Neural crest cell (in vitro differentiated cells): ENCODE results near the gene BEX4. TPM values are rescaled to one million over a fixed set of nuclear protein-coding genes. Genes with fewer than 3 reads are reported as not detected.

Experiments used
- DNase-seq: peaks from one replicate; pipeline ENCODE4 v3.0.0; 2021; ENCODE audit warnings: low read depth, mixed read lengths, low spot score
- H3K27ac Mint-ChIP-seq: one replicate; pipeline ENCODE4 v1.8.0; 2021; ENCODE audit warnings: mild to moderate bottlenecking, mixed read lengths; ENCODE audit not compliant: unreplicated experiment
- H3K27me3 Mint-ChIP-seq: 2 replicates; pipeline ENCODE4 v1.8.0; 2021; ENCODE audit warnings: low read depth, mild to moderate bottlenecking, mixed read lengths
- H3K36me3 Mint-ChIP-seq: 2 replicates; pipeline ENCODE4 v1.8.0; 2021; ENCODE audit warnings: low read depth, mild to moderate bottlenecking, mixed read lengths
- H3K4me1 Mint-ChIP-seq: 2 replicates; pipeline ENCODE4 v1.8.0; 2021; ENCODE audit warnings: mixed read lengths
- H3K4me3 Mint-ChIP-seq: one replicate; pipeline ENCODE4 v1.8.0; 2021; ENCODE audit warnings: mild to moderate bottlenecking, mixed read lengths
- H3K9me3 Mint-ChIP-seq: 2 replicates; pipeline ENCODE4 v1.8.0; 2021; ENCODE audit warnings: mixed read lengths
- CTCF ChIP-seq: fragments of 200-600 bp; sonication (generic); conservative IDR thresholded peaks from 2 replicates; pipeline ENCODE4 v1.5.0; 2021; ENCODE audit warnings: antibody characterized with exemption, mild to moderate bottlenecking
- total RNA-seq: library from RNA; stranded (reverse); gene quantifications from 2 replicates; pipeline ENCODE4 v1.2.1, GENCODE V29; 2021

Gene BEX4
- total RNA-seq, 1 donor from 2014 or later: 52.3 TPM

- H3K27ac Mint-ChIP-seq: no peak overlapping the region
Observed at GRCh38 chrX:103256651-103257050, 41.7 kb downstream of the BEX4 start.

GRCh38 chrX:103258275-103258674 lies 43.4 kb downstream of the BEX4 start:
- peaks cover 4% of the 10 kb centered on the region for H3K9me3 Mint-ChIP-seq
- H3K27me3 Mint-ChIP-seq: peaks cover 4% of the 10 kb centered on the region
- DNase-seq: no peak
- H3K4me1 Mint-ChIP-seq: peaks cover 19% of the 10 kb centered on the region
- no peak overlapping the region for H3K27ac Mint-ChIP-seq
- no peak for TF ChIP-seq CTCF
- H3K4me3 Mint-ChIP-seq: no peak overlapping the region
- peaks cover 4% of the 10 kb centered on the region for H3K36me3 Mint-ChIP-seq

More at GRCh38 chrX:103256651-103257050, 41.7 kb downstream of the BEX4 start:
- Mint-ChIP-seq H3K9me3 (no peaks in the 10 kb centered on the region), H3K4me3 (no peak overlapping the region), H3K27me3 (no peaks in the 10 kb centered on the region), H3K4me1 (peaks cover 19% of the 10 kb centered on the region), H3K36me3 (peaks cover 4% of the 10 kb centered on the region)
- DNase-seq: no peak
- no peak for TF ChIP-seq CTCF

Other genes with a start within 250 kb of the BEX4 start
- 60.0 TPM in 2 replicates for gene BEX1, start 150.9 kb upstream of the BEX4 start, total RNA-seq
- not detected in 2 replicates for gene NXF3, start 122.0 kb upstream of the BEX4 start, total RNA-seq
- 58.0 and 61.2 TPM in 2 replicates for gene TCEAL8, start 40.0 kb downstream of the BEX4 start, total RNA-seq
- gene TCEAL5, start 61.6 kb downstream of the BEX4 start, total RNA-seq: not detected in 2 replicates
- gene BEX2, start 95.9 kb downstream of the BEX4 start, total RNA-seq: 19.2 and 21.4 TPM in 2 replicates
- gene TCEAL7, start 115.1 kb downstream of the BEX4 start, total RNA-seq: 15.3 and 18.9 TPM in 2 replicates
- 42.8 and 46.4 TPM in 2 replicates for gene TCEAL9, start 141.4 kb downstream of the BEX4 start, total RNA-seq
- gene BEX3, start 161.4 kb downstream of the BEX4 start, total RNA-seq: 310 and 334 TPM in 2 replicates